Activated T-helper 1 cell treated with anti-CD3 and anti-CD28 coated beads, Interleukin-12 subunit alpha, Interleukin-12 subunit beta, Interleukin-2, Interleukin-4 antibody, amounts not matched to agents 30 ng/mL and 10 ng/mL and 1 ng/mL, durations not matched to agents 14 hours and 24 hours and 36 hours (primary cell): Measurements from ENCODE around the gene TMEM95. TPM values are rescaled to one million over a fixed set of nuclear protein-coding genes. Genes with fewer than 3 reads are reported as not detected.
"Not testable (repeated sequence)": the region's sequence is repeated elsewhere in the genome, so short reads cannot be mapped to it uniquely, and the experiment has no call there.

Experiments used
- DNase-seq: peaks from one replicate; pipeline ENCODE4 v3.0.0; 2021; ENCODE audit warnings: low spot score
- H3K27ac Mint-ChIP-seq: one replicate; pipeline ENCODE4 v1.8.0; 2021; ENCODE audit warnings: mild to moderate bottlenecking, mixed read lengths
- H3K27me3 Mint-ChIP-seq: one replicate; pipeline ENCODE4 v1.8.0; 2022; ENCODE audit warnings: mild to moderate bottlenecking, moderate library complexity, mixed read lengths; ENCODE audit not compliant: insufficient read depth
- H3K36me3 Mint-ChIP-seq: one replicate; pipeline ENCODE4 v1.8.0; 2021; ENCODE audit warnings: low read depth, mixed read lengths
- H3K4me1 Mint-ChIP-seq: one replicate; pipeline ENCODE4 v1.8.0; 2021; ENCODE audit warnings: low read depth, mixed read lengths
- H3K4me3 Mint-ChIP-seq: one replicate; pipeline ENCODE4 v1.8.0; 2021; ENCODE audit warnings: mild to moderate bottlenecking, moderate library complexity, mixed read lengths
- H3K9me3 Mint-ChIP-seq: one replicate; pipeline ENCODE4 v1.8.0; 2021; ENCODE audit warnings: mixed read lengths
- intact Hi-C: fragments of 100-400 bp; cut with micrococcal nuclease; formaldehyde crosslinking; loops from one replicate; pipeline ENCODE4 v1.15.1; 2024
- total RNA-seq: library from RNA; stranded (reverse); gene quantifications from 2 replicates; pipeline ENCODE4 v1.2.3, GENCODE V29; 2022

The TMEM95 gene
- total RNA-seq, 1 donor from 2014 or later, result not detected

DNA sequence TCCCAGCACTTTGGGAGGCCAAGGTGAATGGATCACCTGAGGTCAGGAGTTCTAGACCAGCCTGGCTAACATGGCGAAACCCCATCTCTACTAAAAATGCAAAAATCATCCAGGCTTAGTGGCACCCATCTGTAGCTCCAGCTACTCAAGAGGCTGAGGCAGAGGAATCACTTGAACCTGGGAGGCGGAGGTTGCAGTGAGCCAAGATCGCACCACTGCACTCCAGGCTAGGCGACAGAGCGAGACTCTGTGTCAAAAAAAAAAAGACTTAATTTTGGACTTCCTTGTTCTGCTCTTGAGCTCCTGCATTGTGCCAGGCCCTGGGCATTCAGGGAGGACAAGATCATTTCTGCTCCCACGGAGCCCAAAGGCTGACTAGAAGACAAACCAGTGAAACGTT, 17.4 kb upstream of the TMEM95 start:
- Mint-ChIP-seq H3K4me3 (peak overlapping the region; percentile 91), H3K27ac (peak overlapping the region; percentile 93), H3K36me3 (peaks cover 20% of the 10 kb centered on the region), H3K4me1 (peaks cover 45% of the 10 kb centered on the region)
- not testable (repeated sequence) for H3K27me3 Mint-ChIP-seq, DNase-seq, H3K9me3 Mint-ChIP-seq
- intact Hi-C loops, result loop anchor here (1.0 to 2.0 kb wide), 3 partner anchors 8 to 57 kb away; partner anchors contain the start of genes NEURL4 and SLC2A4

DNA sequence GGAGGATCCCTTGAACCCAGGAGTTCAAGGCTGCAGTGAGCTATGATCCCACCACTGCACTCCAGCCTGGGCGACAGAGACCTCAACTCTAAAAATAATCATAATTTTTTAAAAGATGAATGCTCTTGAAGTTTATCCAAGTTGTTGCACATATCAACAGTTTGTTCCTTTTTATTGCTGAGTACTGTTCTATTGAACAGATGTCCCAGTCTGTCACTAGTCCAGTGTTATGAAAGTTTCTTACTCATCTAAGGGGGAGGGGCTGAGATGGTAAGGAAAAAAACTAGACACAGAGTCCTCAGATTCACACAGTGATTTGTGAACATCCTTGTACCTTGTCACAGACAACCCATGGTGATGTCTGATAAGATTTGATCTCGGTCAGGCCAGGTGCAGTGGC, 14.8 kb upstream of the TMEM95 start:
- Mint-ChIP-seq H3K36me3 (peaks cover 28% of the 10 kb centered on the region), H3K27me3 (no peaks in the 10 kb centered on the region), H3K9me3 (no peaks in the 10 kb centered on the region), H3K27ac (no peak overlapping the region), H3K4me1 (peaks cover 42% of the 10 kb centered on the region), H3K4me3 (no peak overlapping the region)
- intact Hi-C loops, result no loop called here
- no peak for DNase-seq

DNA sequence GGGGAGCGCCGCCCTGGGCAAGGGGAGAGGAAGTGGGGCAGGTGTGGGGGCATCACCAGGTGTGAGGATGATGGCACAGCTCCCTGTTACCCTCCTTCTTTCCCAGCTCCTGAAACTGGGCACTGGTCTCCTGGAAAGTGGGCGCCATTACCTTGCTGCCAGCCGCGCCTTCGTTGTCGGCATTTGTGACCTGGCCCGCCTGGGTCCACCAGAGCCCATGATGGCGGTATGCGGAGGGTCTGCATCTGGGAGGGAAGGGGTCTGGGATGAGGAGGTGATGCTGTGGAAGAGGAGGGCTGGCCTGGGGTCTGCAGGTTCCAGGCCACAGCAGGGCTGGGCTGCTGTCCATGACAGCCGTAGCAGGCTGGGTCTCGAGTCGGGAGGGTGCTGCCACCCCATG, 13.1 kb upstream of the TMEM95 start:
- H3K27me3 Mint-ChIP-seq, result no peaks in the 10 kb centered on the region
- no peak overlapping the region for H3K27ac Mint-ChIP-seq
- peaks cover 35% of the 10 kb centered on the region for H3K4me1 Mint-ChIP-seq
- peaks cover 38% of the 10 kb centered on the region for H3K36me3 Mint-ChIP-seq
- DNase-seq, result no peak
- no peaks in the 10 kb centered on the region for H3K9me3 Mint-ChIP-seq
- intact Hi-C loops, result no loop called here
- no peak overlapping the region for H3K4me3 Mint-ChIP-seq

DNA sequence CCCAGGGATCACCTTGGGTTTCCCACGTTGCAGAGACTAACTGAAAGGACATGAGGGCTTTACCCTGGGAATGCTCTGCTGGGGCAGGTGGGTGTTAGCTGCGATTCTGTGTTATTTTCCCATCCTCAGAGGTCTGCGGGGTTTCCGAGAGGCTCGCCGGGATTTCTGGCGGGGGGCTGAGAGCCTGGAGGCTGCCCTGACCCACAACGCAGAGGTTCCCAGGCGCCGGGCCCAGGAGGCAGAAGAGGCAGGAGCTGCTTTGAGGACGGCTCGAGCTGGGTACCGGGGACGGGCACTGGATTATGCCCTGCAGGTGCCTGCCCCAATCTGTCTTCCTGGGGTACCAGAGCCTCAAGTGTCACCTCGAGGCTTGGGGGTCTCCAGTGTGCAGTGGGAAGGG, 11.7 kb upstream of the TMEM95 start:
- no peaks in the 10 kb centered on the region for H3K9me3 Mint-ChIP-seq
- intact Hi-C loops, result no loop called here
- H3K4me1 Mint-ChIP-seq, result peaks cover 21% of the 10 kb centered on the region
- peaks cover 38% of the 10 kb centered on the region for H3K36me3 Mint-ChIP-seq
- H3K4me3 Mint-ChIP-seq, result no peak overlapping the region
- DNase-seq, result no peak
- no peaks in the 10 kb centered on the region for H3K27me3 Mint-ChIP-seq
- peak overlapping the region; percentile 40 for H3K27ac Mint-ChIP-seq

DNA sequence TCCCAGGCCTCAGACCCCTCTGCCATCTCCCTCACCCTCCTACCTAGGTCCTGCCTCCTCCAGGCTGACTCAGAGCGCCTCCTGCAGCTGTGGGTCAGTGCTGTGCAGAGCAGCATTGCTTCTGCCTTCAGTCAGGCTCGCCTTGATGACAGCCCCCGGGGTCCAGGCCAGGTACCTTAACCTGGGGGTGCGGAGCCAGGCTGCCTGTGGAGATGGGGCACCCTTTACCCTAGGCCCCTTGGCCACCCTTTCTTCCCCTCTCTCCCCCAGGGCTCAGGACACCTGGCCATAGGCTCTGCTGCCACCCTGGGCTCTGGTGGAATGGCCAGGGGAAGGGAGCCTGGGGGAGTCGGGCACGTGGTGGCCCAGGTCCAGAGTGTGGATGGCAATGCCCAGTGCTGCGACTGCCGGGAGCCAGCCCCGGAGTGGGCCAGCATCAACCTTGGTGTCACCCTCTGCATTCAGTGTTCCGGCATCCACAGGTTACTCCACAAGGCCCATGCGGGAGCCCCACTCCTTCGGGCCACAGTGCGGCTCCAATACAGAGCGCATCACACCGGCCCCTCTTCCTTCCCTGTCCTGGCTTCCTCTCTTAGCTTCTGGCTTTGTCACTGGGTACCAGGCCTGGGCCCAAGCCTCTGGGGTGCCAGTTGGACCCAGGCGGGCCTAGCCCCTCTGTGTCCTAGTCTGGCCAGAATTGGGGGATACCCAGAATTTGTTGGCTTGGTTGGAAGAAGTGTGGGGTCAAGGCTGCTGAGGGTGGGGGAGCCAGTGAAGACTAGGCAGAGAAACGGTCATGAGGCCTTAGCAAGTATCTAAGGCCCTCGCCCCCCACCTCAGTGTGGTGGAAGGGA, 8.0 kb upstream of the TMEM95 start:
- intact Hi-C loops, result no loop called here
- DNase-seq, result no peak
- no peaks in the 10 kb centered on the region for H3K9me3 Mint-ChIP-seq
- H3K4me1 Mint-ChIP-seq, result peaks cover 22% of the 10 kb centered on the region
- no peak overlapping the region for H3K4me3 Mint-ChIP-seq
- peaks cover 35% of the 10 kb centered on the region for H3K36me3 Mint-ChIP-seq
- H3K27me3 Mint-ChIP-seq, result no peaks in the 10 kb centered on the region
- no peak overlapping the region for H3K27ac Mint-ChIP-seq

DNA sequence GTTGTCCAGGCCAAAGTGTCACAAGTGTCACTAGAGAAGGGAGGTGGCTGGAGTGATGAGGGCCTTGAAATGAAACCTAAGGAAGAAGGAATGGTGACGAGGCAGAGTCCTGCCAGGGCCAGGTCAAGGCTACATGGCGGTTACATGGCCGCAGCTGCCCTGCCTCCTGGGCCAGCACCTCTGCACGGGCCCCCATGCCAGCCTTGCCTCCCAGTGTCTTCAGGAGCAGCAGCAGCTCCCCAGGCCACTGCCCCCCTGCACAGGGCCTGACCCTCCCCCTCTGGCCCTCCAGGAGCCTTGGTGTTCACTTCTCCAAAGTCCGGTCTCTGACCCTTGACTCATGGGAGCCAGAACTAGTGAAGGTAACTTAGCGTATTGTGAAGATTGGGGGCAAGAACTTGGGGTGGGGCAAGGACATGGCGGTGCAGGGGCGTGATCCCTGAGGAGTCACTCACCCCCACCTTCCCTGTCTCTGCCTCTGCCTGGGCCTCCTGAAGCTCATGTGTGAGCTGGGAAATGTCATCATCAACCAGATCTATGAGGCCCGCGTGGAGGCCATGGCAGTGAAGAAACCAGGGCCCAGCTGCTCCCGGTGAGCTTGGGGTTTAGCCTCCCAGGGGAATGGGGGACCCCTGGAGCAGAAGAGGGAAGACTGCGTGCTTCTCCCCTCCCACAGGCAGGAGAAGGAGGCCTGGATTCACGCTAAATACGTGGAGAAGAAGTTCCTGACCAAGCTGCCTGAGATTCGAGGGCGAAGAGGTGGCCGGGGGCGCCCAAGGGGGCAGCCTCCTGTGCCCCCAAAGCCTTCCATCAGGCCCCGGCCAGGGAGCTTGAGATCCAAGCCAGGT, 7.1 kb upstream of the TMEM95 start:
- Mint-ChIP-seq H3K9me3 (no peaks in the 10 kb centered on the region), H3K36me3 (peaks cover 39% of the 10 kb centered on the region), H3K27ac (peak overlapping the region; percentile 58), H3K4me1 (peaks cover 29% of the 10 kb centered on the region), H3K27me3 (no peaks in the 10 kb centered on the region), H3K4me3 (no peak overlapping the region)
- no peak for DNase-seq
- intact Hi-C loops, result no loop called here

DNA sequence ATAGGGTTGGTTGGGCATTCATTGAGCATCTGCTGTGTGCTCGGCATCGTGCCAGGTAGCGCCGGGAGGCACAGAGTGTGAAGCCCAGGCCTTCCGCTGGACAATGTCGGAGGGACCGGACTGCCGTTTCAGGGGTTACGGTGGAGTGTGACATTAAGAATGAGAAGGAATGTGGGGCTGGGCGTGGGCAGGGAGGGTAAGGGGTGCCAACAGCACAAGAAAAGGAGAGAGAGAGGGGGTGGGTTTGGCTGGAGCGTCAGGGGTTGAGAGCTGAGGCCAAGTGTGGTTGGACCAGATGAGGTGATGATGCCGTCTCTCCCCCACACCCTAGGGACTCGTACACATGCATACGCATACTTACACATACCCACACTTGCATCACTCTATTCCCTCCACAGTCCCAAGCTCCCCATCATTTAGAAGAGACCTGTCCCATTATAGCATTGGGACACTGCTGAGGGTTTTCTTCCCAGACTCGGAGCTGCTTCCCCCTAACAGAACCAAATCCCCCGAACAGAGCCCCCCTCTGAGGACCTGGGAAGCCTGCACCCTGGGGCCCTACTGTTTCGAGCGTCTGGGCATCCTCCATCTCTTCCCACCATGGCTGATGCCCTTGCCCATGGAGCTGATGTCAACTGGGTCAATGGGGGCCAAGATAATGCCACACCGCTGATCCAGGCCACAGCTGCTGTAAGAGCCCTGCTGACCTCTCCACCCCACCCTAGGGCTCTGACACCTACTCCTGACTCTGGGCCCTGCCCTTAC, 6.3 kb upstream of the TMEM95 start:
- peak overlapping the region; percentile 37 for H3K27ac Mint-ChIP-seq
- H3K9me3 Mint-ChIP-seq, result no peaks in the 10 kb centered on the region
- no peak overlapping the region for H3K4me3 Mint-ChIP-seq
- H3K36me3 Mint-ChIP-seq, result peaks cover 35% of the 10 kb centered on the region
- DNase-seq, result no peak
- intact Hi-C loops, result no loop called here
- no peaks in the 10 kb centered on the region for H3K27me3 Mint-ChIP-seq
- H3K4me1 Mint-ChIP-seq, result peaks cover 30% of the 10 kb centered on the region

DNA sequence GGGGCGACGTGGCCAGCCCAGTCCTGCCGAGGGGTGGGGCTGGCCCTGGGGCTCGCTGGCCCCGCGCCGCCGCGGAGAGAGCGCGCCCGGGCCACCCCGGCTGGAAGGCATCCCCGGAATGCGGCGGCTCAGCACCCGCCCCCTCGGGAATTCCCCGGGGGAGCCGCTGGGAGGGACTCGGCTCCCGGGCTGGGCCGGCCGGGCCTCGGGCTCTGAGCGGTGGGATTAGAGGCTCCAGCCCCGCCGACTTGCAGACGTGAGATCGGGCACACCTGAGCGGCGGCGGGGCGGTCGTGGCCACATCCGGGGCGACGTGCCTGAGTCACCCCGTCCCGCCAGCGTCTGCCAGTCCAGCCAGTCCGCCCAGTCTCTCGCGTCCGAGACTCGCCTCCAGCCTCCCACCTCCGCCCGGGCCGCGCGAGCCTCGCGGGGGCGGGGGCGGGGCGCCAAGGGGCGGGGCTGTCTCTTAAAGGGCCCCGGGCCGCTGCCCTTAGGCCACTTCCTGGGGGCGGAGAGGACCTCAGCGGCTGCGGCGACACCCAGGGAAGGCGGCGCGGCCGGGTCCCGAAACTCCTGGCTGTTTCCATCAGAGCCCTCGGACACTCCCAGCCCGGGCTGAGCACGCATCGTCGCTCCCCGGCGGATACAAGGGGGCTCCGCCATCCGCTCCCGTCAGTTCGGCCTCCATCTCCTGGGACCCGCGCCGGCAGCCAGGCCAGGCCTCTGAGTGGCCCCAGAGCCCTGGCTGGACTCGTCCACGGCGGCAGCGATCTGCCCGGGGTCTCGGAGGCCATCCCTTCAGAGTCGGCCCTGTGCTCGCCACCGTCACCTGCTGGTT, 3.1 kb upstream of the TMEM95 start, which contains the start of gene KCTD11:
Gene KCTD11, plus strand, starts transcription at position 498 of the 838 bp plus-strand sequence.
- H3K4me3 Mint-ChIP-seq, result peak within 1 kb of the TSS; percentile 84
- peaks cover 20% of the 10 kb centered on the region for H3K36me3 Mint-ChIP-seq
- intact Hi-C loops, result loop anchor here (1.0 to 5.0 kb wide), 6 partner anchors 15 to 335 kb away; partner anchors contain the start of genes ACAP1, NEURL4, POLR2A and SLC2A4
- DNase-seq, result peak; percentile 76
- H3K27ac Mint-ChIP-seq, result peak within 1 kb of the TSS; percentile 87
- peaks cover 41% of the 10 kb centered on the region for H3K4me1 Mint-ChIP-seq
- H3K27me3 Mint-ChIP-seq, result no peaks in the 10 kb centered on the region
- H3K9me3 Mint-ChIP-seq, result no peaks in the 10 kb centered on the region

DNA sequence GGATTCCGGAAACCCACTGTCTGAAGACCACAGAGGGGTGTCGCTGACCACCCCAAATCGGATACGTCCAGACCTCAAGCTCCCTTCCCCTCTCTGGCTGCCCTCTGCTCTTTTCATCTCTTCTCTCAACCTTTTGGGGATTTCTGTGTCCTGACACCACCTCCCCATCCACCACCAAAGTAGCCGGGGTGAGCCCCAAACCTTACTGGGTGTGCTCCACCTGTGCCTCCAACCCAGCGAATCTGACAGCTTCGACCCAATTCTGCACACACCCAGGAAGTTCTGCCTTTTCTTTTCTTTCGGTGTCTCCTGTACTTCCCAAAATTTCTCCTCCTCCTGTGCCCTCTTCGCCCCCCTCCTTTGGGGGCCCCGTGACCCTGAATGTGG, 2.5 kb upstream of the TMEM95 start:
- H3K9me3 Mint-ChIP-seq, result no peaks in the 10 kb centered on the region
- H3K4me1 Mint-ChIP-seq, result peaks cover 41% of the 10 kb centered on the region
- peaks cover 16% of the 10 kb centered on the region for H3K36me3 Mint-ChIP-seq

DNA sequence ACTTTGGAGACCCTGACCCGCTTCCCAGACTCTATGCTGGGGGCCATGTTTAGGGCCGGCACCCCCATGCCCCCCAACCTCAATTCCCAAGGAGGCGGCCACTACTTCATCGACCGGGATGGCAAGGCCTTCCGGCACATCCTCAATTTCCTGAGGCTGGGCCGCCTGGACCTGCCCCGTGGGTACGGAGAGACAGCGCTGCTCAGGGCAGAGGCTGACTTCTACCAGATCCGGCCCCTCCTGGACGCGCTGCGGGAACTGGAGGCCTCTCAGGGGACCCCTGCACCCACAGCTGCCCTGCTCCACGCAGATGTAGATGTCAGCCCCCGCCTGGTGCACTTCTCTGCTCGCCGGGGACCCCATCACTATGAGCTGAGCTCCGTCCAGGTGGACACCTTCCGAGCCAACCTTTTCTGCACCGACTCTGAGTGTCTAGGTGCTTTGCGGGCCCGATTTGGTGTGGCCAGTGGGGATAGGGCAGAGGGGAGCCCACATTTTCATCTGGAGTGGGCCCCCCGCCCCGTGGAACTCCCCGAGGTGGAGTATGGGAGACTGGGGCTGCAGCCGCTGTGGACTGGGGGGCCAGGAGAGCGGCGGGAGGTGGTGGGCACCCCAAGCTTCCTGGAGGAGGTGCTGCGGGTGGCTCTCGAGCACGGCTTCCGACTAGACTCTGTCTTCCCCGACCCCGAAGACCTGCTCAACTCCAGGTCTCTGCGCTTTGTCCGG, 1.9 kb upstream of the TMEM95 start:
- peaks cover 12% of the 10 kb centered on the region for H3K36me3 Mint-ChIP-seq
- no peak for DNase-seq
- intact Hi-C loops, result loop anchor here (1.0 to 5.0 kb wide), 3 partner anchors 51 to 334 kb away; partner anchors contain the start of genes POLR2A, SLC35G6, TMEM256 and TP53
- H3K27me3 Mint-ChIP-seq, result no peaks in the 10 kb centered on the region
- H3K4me3 Mint-ChIP-seq, result peak overlapping the region; percentile 84
- H3K9me3 Mint-ChIP-seq, result no peaks in the 10 kb centered on the region
- H3K4me1 Mint-ChIP-seq, result peaks cover 41% of the 10 kb centered on the region
- H3K27ac Mint-ChIP-seq, result peak overlapping the region; percentile 87

More for the DNA sequence above, 2.5 kb upstream of the TMEM95 start:
- DNase-seq, result no peak
- peak overlapping the region; percentile 87 for H3K27ac Mint-ChIP-seq
- intact Hi-C loops, result loop anchor here (1.0 to 5.0 kb wide), 3 partner anchors 52 to 335 kb away; partner anchors contain the start of genes POLR2A, SLC35G6, TMEM256 and TP53
- peak overlapping the region; percentile 84 for H3K4me3 Mint-ChIP-seq
- no peaks in the 10 kb centered on the region for H3K27me3 Mint-ChIP-seq

DNA sequence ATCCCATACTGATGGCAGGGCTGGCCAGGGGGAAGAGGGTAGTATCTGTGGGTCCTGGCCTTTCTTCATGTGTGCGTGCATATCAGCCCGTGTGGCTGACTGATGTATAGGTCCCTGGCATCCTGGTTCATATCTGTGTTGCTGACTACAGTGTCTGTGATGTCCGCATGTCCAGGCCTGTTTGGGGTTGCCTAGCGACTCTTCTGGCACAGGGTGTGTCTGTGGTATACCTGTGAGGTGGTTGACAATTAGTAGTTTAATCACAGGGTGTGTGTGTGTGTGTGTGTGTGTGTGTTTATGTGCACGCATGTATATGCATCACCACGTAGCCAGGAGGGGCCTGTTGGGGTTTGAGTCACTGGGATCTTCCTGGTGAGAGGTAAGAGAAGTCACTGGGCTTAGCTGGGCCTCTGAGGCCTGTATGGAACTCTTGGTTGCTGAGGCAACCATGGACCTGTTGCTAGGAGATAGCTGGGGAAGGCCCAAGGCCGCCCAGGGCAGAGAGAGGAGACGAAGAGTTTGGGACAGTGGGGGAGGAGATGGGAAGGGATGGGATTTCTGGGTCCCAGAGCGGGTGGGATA, 603 bp upstream of the TMEM95 start:
- Mint-ChIP-seq H3K27me3 (no peaks in the 10 kb centered on the region), H3K36me3 (peaks cover 12% of the 10 kb centered on the region), H3K4me1 (peaks cover 35% of the 10 kb centered on the region), H3K27ac (peak overlapping the region; percentile 55), H3K4me3 (peak overlapping the region; percentile 21), H3K9me3 (no peaks in the 10 kb centered on the region)
- DNase-seq, result no peak
- intact Hi-C loops, result loop anchor here (5.0 kb wide), 1 partner anchor 128 kb away; the partner anchor contains the start of genes POLR2A and SLC35G6
